ENCODE results near the gene NTN1. TPM values are rescaled to one million over a fixed set of nuclear protein-coding genes. Genes with fewer than 3 reads are reported as not detected.

NTN1 gene
- total RNA-seq, 1 donor from 2014 or later = 0.45 TPM

GRCh38 chr17:9108146-9108545 lies 86.8 kb downstream of the NTN1 start:
- Mint-ChIP-seq H3K4me1 (peaks cover 6% of the 10 kb centered on the region), H3K4me3 (no peak overlapping the region), H3K27ac (peak overlapping the region; percentile 59), H3K9me3 (no peaks in the 10 kb centered on the region), H3K27me3 (ENCODE audit: insufficient read depth, low read depth) (peaks cover 4% of the 10 kb centered on the region), H3K36me3 (no peaks in the 10 kb centered on the region)
- Histone ChIP-seq H3K9ac (no peak overlapping the region), H3K36me3 (no peaks in the 10 kb centered on the region), H3K79me2 (ENCODE audit: low read depth) (no peaks in the 10 kb centered on the region), H3K27ac (no peak overlapping the region), H4K20me1 (ENCODE audit: low read depth) (no peaks in the 10 kb centered on the region), H3K4me2 (no peak overlapping the region), H3K4me1 (peaks cover 13% of the 10 kb centered on the region), H3K9me3 (ENCODE audit: low read depth) (no peaks in the 10 kb centered on the region), H3K4me3 (no peak overlapping the region), H3K27me3 (no peaks in the 10 kb centered on the region), H2AFZ (replicated peaks) (no peak overlapping the region), H3F3A (ENCODE audit: low read depth) (no peaks in the 10 kb centered on the region)
- TF ChIP-seq CTCF (IDR thresholded peaks at IDR 0.05) (no peak), EZH2phosphoT487 (IDR thresholded peaks at IDR 0.05) (no peak), EZH2 (IDR thresholded peaks at IDR 0.05) (no peak)
- DNase-seq (ENCODE audit: low spot score) = no peak

- no peaks in the 10 kb centered on the region for H3K36me3 Mint-ChIP-seq
- Histone ChIP-seq H3K4me3 (no peak overlapping the region), H3K9ac (no peak overlapping the region), H3F3A (ENCODE audit: low read depth) (peaks cover 3% of the 10 kb centered on the region), H4K20me1 (ENCODE audit: low read depth) (no peaks in the 10 kb centered on the region), H3K27ac (no peak overlapping the region), H3K4me2 (no peak overlapping the region), H3K36me3 (no peaks in the 10 kb centered on the region), H3K27me3 (no peaks in the 10 kb centered on the region), H3K9me3 (ENCODE audit: low read depth) (no peaks in the 10 kb centered on the region), H3K4me1 (peaks cover 9% of the 10 kb centered on the region), H3K79me2 (ENCODE audit: low read depth) (no peaks in the 10 kb centered on the region), H2AFZ (replicated peaks) (no peak overlapping the region)
- H3K9me3 Mint-ChIP-seq = no peaks in the 10 kb centered on the region
- TF ChIP-seq EZH2phosphoT487 (IDR thresholded peaks at IDR 0.05) = no peak
- TF ChIP-seq EZH2 (IDR thresholded peaks at IDR 0.05) = no peak
- no peak for TF ChIP-seq CTCF (IDR thresholded peaks at IDR 0.05)
- no peak overlapping the region for H3K27ac Mint-ChIP-seq
- DNase-seq (ENCODE audit: low spot score) = no peak
- peaks cover 5% of the 10 kb centered on the region for H3K27me3 Mint-ChIP-seq (ENCODE audit: insufficient read depth, low read depth)
- H3K4me3 Mint-ChIP-seq = no peak overlapping the region
- peaks cover 6% of the 10 kb centered on the region for H3K4me1 Mint-ChIP-seq
These were observed 88.6 kb downstream of the NTN1 start for GRCh38 chr17:9109933-9110332.

GRCh38 chr17:9110501-9110900 lies 89.2 kb downstream of the NTN1 start:
- Histone ChIP-seq H3F3A (ENCODE audit: low read depth) (peaks cover 9% of the 10 kb centered on the region), H3K4me1 (peaks cover 7% of the 10 kb centered on the region), H3K79me2 (ENCODE audit: low read depth) (no peaks in the 10 kb centered on the region), H3K27ac (no peak overlapping the region), H3K4me3 (no peak overlapping the region), H3K27me3 (no peaks in the 10 kb centered on the region), H3K9ac (no peak overlapping the region), H3K36me3 (no peaks in the 10 kb centered on the region), H3K4me2 (no peak overlapping the region), H2AFZ (replicated peaks) (no peak overlapping the region), H4K20me1 (ENCODE audit: low read depth) (no peaks in the 10 kb centered on the region), H3K9me3 (ENCODE audit: low read depth) (no peaks in the 10 kb centered on the region)
- TF ChIP-seq CTCF (IDR thresholded peaks at IDR 0.05) (no peak), EZH2 (IDR thresholded peaks at IDR 0.05) (no peak), EZH2phosphoT487 (IDR thresholded peaks at IDR 0.05) (no peak)
- H3K4me1 Mint-ChIP-seq = peaks cover 2% of the 10 kb centered on the region
- no peak overlapping the region for H3K27ac Mint-ChIP-seq
- no peak overlapping the region for H3K4me3 Mint-ChIP-seq
- peaks cover 7% of the 10 kb centered on the region for H3K27me3 Mint-ChIP-seq (ENCODE audit: insufficient read depth, low read depth)
- no peak for DNase-seq (ENCODE audit: low spot score)
- H3K9me3 Mint-ChIP-seq = no peaks in the 10 kb centered on the region
- no peaks in the 10 kb centered on the region for H3K36me3 Mint-ChIP-seq
